Cardiac muscle cell (in vitro differentiated cells and primary cell): ENCODE results near the gene EDIL3. TPM values are rescaled to one million over a fixed set of nuclear protein-coding genes. Genes with fewer than 3 reads are reported as not detected.

Source experiments
- DNase-seq, 2 donors: peaks; one replicate each; pipeline versions ENCODE4 v3.0.0 to v3.0.0-alpha.2; 2010 to 2017; ENCODE audit warnings: low read depth in 1 of 2, low spot score in 1 of 2
- H3K27ac ChIP-seq: fragments of 200-600 bp; sonication (generic); 2 replicates; pipeline ENCODE4 v1.5.1; 2016
- H3K27me3 ChIP-seq: fragments of 200-600 bp; sonication (generic); 2 replicates; pipeline ENCODE4 v1.6.0; 2016; ENCODE audit warnings: control low read depth
- H3K36me3 ChIP-seq: fragments of 200-600 bp; sonication (generic); 2 replicates; pipeline ENCODE4 v1.5.1; 2016; ENCODE audit warnings: control low read depth
- H3K4me1 ChIP-seq: fragments of 200-600 bp; sonication (generic); 2 replicates; pipeline ENCODE4 v1.8.1; 2017; ENCODE audit warnings: low read depth, mild to moderate bottlenecking, mixed run types
- H3K4me3 ChIP-seq: fragments of 200-600 bp; sonication (generic); 2 replicates; pipeline ENCODE4 v1.5.1; 2016; ENCODE audit warnings: mild to moderate bottlenecking
- H3K9me3 ChIP-seq: fragments of 200-600 bp; sonication (generic); 2 replicates; pipeline ENCODE4 v1.5.1; 2017; ENCODE audit warnings: low read depth, mild to moderate bottlenecking, control low read depth
- CTCF ChIP-seq: IDR thresholded peaks from 2 replicates; pipeline ENCODE4 v1.5.1; 2012; ENCODE audit warnings: low read depth, mild to moderate bottlenecking, low read length
- polyA plus RNA-seq: library from polyadenylated mRNA; unstranded; fragments of >200 nt; fragmentation: Nextera tagmentation; extraction: Ambion mirVana; gene quantifications from 2 replicates; pipeline ENCODE4 v1.2.1, GENCODE V29; 2016
- total RNA-seq: library from RNA; depleted of rRNA; stranded (reverse); fragments of >200 nt; gene quantifications from 2 replicates; pipeline ENCODE4 v1.2.3, GENCODE V29; 2016

Gene EDIL3
- total and polyA plus RNA-seq, 2 experiments from 2014 or later, result 7.2 to 7.7 TPM

GRCh38 chr5:83931969-83932368 is 452.7 kb downstream of the EDIL3 start:
- TF ChIP-seq CTCF, result no peak
- Histone ChIP-seq H3K4me3 (no peak overlapping the region), H3K36me3 (no peaks in the 10 kb centered on the region), H3K27ac (no peak overlapping the region), H3K27me3 (no peaks in the 10 kb centered on the region), H3K4me1 (peaks cover 1% of the 10 kb centered on the region), H3K9me3 (no peaks in the 10 kb centered on the region)
- DNase-seq, result no peak

- peak; percentile 84 to 86 for DNase-seq
- Histone ChIP-seq H3K27me3 (no peaks in the 10 kb centered on the region), H3K9me3 (no peaks in the 10 kb centered on the region), H3K4me1 (peaks cover 33% of the 10 kb centered on the region), H3K36me3 (no peaks in the 10 kb centered on the region), H3K4me3 (no peak overlapping the region), H3K27ac (peak overlapping the region; percentile 89)
- peak; percentile 86 for TF ChIP-seq CTCF
These were observed 457.4 kb downstream of the EDIL3 start for GRCh38 chr5:83927140-83927733.

GRCh38 chr5:83925955-83926337 is 458.7 kb downstream of the EDIL3 start:
- Histone ChIP-seq H3K9me3 (no peaks in the 10 kb centered on the region), H3K36me3 (no peaks in the 10 kb centered on the region), H3K4me3 (no peak overlapping the region), H3K27me3 (no peaks in the 10 kb centered on the region), H3K27ac (peak overlapping the region; percentile 89), H3K4me1 (peaks cover 33% of the 10 kb centered on the region)
- DNase-seq, result peak in 1 of 2 donors; percentile 51
- TF ChIP-seq CTCF, result no peak

- Histone ChIP-seq H3K4me3 (no peak overlapping the region), H3K9me3 (no peaks in the 10 kb centered on the region), H3K36me3 (no peaks in the 10 kb centered on the region), H3K27ac (peak overlapping the region; percentile 89), H3K27me3 (no peaks in the 10 kb centered on the region), H3K4me1 (peaks cover 33% of the 10 kb centered on the region)
- TF ChIP-seq CTCF, result no peak
- peak in 1 of 2 donors; percentile 94 for DNase-seq
These were observed 459.2 kb downstream of the EDIL3 start for GRCh38 chr5:83925321-83925954.

- no peaks in the 10 kb centered on the region for H3K9me3 ChIP-seq
- no peaks in the 10 kb centered on the region for H3K36me3 ChIP-seq
- peak overlapping the region; percentile 89 for H3K27ac ChIP-seq
- DNase-seq, result no peak
- no peaks in the 10 kb centered on the region for H3K27me3 ChIP-seq
- peaks cover 33% of the 10 kb centered on the region for H3K4me1 ChIP-seq
- no peak overlapping the region for H3K4me3 ChIP-seq
- TF ChIP-seq CTCF, result no peak
These were observed 459.8 kb downstream of the EDIL3 start for GRCh38 chr5:83924891-83925290.
